ENCODE measurements around the gene C20orf204. TPM values are rescaled to one million over a fixed set of nuclear protein-coding genes. Genes with fewer than 3 reads are reported as not detected.

C20orf204 gene
- total and polyA plus RNA-seq, 12 donors = 0.05 to 4.8 (median 0.46) TPM

GRCh38 chr20:64031822-64032314 is 4.1 kb upstream of the C20orf204 start:
- no peak for DNase-seq
- Histone ChIP-seq H3K4me1 (replicated peaks in 1 of 2) (no peaks in the 10 kb centered on the region), H3K36me3 (replicated peaks in 1 of 2) (peaks cover 0 to 63% of the 10 kb centered on the region in 2 donors), H3K4me3 (no peak overlapping the region), H3K9me3 (replicated peaks in 1 of 3) (no peaks in the 10 kb centered on the region), H3K27ac (no peak overlapping the region), H3K27me3 (no peaks in the 10 kb centered on the region)
- TF ChIP-seq POLR2A (IDR thresholded peaks at IDR 0.05) (no peak), CTCF (IDR thresholded peaks at IDR 0.05) (no peak)
- intact Hi-C loops (cut with DNase I) = loop anchor here in 1 of 2 donors (10.0 kb wide), 1 partner anchor 83 kb away; no protein-coding TSS in a partner anchor
- 81 to 92% (median 92%) methylated on average over 8 to 19 of the region's 19 CpGs for WGBS, 4 donors

DNA sequence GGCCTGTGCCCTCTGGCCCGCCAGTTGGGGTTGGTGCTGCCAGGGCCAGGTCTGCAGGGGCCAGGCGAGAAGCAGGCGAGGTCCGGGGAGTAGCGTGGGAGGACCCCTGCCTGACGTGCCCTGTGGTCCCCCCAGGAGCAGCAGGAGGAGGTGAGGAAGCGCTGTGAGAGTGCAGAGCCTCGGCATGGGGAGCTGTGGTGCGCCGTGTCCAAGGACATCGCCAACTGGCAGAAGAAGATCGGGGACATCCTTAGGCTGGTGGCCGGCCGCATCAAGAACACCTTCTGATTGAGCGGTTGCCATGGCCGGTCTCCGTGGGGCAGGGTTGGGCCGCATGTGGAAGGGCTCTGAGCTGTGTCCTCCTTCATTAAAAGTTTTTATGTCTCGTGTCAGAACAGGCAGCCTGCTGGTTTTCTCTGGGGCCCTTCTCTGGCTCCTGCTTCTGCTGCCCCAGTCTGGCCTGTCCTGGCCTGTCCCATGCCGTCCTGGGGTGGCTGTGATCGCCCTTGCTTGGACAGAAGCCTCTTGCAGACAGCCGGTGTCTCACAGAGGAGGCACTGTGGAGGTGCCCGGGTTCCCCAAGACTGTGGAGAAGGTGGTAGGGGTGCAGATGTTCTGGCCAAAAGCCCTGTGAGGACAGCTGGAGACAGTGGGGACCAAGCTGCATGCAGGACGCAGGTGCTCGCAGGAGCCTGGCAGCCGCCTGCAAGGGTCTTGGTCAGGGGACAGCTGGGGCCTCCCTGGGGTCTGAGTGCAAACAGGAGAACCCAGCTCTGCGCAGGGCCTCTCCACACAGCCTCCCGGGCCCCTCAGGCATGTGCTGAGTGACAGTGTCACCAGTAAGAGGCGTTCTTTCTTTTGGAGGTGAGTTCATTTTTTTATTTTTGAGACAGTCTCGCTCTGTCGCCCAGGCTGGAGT is 3.0 kb upstream of the C20orf204 start:
- Histone ChIP-seq H3K4me1 (replicated peaks in 1 of 2) (no peaks in the 10 kb centered on the region), H3K9me3 (replicated peaks in 1 of 3) (no peaks in the 10 kb centered on the region), H3K36me3 (replicated peaks in 1 of 2) (peaks cover 0 to 52% of the 10 kb centered on the region in 2 donors), H3K4me3 (no peak overlapping the region), H3K27me3 (no peaks in the 10 kb centered on the region), H3K27ac (no peak overlapping the region)
- intact Hi-C loops (cut with DNase I) = loop anchor here in 1 of 2 donors (10.0 kb wide), 1 partner anchor 82 kb away; no protein-coding TSS in a partner anchor
- 84 to 93% (median 91%) methylated on average over 25 to 31 of the region's 31 CpGs for WGBS, 4 donors
- TF ChIP-seq POLR2A (IDR thresholded peaks at IDR 0.05) (no peak), CTCF (IDR thresholded peaks at IDR 0.05) (no peak)
- no peak for DNase-seq

DNA sequence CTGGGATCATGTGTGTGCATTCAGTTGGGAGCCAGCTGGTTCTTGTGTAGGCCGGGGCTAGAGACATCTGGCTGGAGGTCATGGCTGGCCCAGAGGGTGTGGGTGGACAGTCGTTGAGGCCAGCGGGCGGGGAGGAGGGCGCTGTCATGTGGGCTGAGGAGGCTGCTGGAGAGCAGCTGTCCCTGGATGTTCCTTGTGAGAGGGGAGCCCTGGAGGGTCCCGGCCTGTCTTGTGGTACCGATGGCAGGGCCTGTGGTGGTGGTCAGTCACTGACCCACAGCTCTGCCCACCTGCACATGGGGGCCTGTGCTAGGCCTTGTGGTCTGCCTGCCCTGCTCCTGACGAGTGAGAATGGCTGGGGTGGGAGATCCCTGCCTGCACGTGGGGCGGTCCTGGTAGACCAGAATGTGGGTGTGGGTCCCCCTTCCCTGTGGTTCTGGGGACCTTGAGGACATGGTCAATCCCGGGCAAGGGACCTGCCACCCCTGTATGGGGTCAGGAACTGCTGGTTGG is 1.9 kb upstream of the C20orf204 start:
- TF ChIP-seq POLR2A (IDR thresholded peaks at IDR 0.05) (no peak), CTCF (IDR thresholded peaks at IDR 0.05) (no peak)
- no peaks in the 10 kb centered on the region for H3K9me3 ChIP-seq (replicated peaks in 1 of 3)
- no peaks in the 10 kb centered on the region for H3K27me3 ChIP-seq
- WGBS, 4 donors = 77 to 82% (median 81%) methylated on average over 5 to 11 of the region's 11 CpGs
- H3K4me1 ChIP-seq (replicated peaks in 1 of 2) = peaks cover 8 to 9% of the 10 kb centered on the region in 2 donors
- no peak overlapping the region for H3K27ac ChIP-seq
- intact Hi-C loops (cut with DNase I) = loop anchor here in 1 of 2 donors (10.0 kb wide), 1 partner anchor 81 kb away; no protein-coding TSS in a partner anchor
- DNase-seq = no peak
- H3K4me3 ChIP-seq = no peak overlapping the region
- H3K36me3 ChIP-seq (replicated peaks in 1 of 2) = peaks cover 0 to 42% of the 10 kb centered on the region in 2 donors

Measured in adrenal gland (tissue), 12 donors.